Measurements from ENCODE around the gene ISG15. TPM values are rescaled to one million over a fixed set of nuclear protein-coding genes. Genes with fewer than 3 reads are reported as not detected.
"Not testable (repeated sequence)": the region's sequence is repeated elsewhere in the genome, so short reads cannot be mapped to it uniquely, and the experiment has no call there.

ISG15 gene
- total and polyA plus RNA-seq, 7 donors, result 2.9 to 22.1 (median 12.4) TPM

DNA sequence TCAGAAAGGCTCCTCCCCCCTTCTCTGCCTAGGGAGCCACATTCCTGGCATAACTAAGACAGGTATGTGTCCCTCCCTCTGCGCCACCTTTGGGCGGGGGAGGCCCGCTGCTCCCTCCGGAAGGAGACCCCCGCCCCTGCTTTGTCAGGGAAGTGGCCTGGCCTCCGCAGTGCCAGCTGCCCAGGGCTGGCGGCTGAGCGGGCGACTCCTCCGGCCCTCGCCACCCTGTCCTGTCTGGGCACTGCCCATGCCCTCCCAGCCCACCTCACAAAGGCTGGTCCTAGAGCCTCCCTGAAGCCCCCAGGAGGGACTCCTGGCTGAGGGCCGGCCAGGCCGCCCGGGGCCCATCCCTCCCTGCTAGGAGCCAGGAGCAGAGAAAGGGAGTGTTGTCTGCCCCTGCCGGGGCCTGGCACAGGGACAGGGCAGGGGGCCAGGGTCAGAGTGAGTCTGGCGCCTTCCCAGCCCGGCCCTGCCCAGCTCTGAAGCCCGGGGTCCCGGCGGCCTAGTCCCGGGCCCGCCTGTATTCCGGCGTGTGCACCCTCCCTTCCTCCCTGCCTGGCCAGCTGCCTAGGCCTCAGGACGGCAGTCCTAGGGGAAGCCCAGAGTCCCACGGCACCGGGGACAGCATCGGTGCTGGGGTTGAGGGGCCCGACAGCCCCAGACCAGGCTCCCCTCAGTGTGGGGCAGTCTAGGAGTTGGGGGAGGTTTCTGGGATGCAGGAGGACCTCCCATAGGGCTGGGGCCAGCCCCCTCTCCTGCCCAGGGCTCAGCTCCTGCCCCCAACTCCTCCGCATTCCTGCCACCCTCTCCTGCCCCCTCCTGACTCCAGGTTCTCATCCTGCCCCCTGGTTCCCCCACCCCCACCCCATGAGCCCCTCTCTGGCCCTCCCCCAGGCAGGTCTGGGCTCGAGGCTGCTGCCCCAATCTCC lies 11.7 kb downstream of the ISG15 start:
- ATAC-seq (no peak), DNase-seq (no peak)
- intact Hi-C loops (cut with DNase I), result no loop called here
- H3K36me3 ChIP-seq (ENCODE audit: insufficient read depth in 1 of 2, low read depth in 1 of 2), result no peaks in the 10 kb centered on the region
- no peak overlapping the region for H3K27ac ChIP-seq
- TF ChIP-seq, protein P1, sequence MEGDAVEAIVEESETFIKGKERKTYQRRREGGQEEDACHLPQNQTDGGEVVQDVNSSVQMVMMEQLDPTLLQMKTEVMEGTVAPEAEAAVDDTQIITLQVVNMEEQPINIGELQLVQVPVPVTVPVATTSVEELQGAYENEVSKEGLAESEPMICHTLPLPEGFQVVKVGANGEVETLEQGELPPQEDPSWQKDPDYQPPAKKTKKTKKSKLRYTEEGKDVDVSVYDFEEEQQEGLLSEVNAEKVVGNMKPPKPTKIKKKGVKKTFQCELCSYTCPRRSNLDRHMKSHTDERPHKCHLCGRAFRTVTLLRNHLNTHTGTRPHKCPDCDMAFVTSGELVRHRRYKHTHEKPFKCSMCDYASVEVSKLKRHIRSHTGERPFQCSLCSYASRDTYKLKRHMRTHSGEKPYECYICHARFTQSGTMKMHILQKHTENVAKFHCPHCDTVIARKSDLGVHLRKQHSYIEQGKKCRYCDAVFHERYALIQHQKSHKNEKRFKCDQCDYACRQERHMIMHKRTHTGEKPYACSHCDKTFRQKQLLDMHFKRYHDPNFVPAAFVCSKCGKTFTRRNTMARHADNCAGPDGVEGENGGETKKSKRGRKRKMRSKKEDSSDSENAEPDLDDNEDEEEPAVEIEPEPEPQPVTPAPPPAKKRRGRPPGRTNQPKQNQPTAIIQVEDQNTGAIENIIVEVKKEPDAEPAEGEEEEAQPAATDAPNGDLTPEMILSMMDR (IDR thresholded peaks at IDR 0.05), result no peak
- no peaks in the 10 kb centered on the region for H3K9me3 ChIP-seq
- H3K27me3 ChIP-seq (ENCODE audit: insufficient read depth in 3 of 3, low read length in 2 of 3), result peaks cover 0 to 38% (median 15%) of the 10 kb centered on the region in 3 donors
- H3K4me3 ChIP-seq, result no peak overlapping the region
- H3K4me1 ChIP-seq, result peaks cover 4% of the 10 kb centered on the region
- WGBS, 3 donors, result 36 to 46% (median 41%) methylated on average over 16 to 31 of the region's 31 CpGs

DNA sequence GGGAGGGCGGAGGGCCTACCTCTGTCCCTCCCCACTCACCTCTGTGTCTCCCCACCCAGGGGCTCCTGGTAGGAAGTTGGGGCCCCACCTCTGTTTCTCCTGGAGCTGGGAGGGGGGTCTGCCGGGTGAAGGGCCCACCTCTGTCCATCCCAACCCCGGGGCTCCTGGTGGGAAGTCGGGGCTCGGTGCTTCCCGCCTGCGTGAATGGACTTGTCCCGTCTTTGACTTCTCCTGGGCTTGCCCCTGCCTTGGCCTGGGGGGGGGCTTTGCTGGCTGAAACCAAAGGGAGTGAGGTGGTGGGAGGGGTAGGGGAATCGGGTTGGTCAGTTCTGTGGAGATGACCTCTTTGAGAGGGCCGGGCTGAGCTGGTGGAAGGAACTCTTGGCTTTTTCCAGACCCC lies 12.4 kb downstream of the ISG15 start:
- H3K36me3 ChIP-seq (ENCODE audit: insufficient read depth in 1 of 2, low read depth in 1 of 2), result no peaks in the 10 kb centered on the region
- no peak for DNase-seq
- H3K4me1 ChIP-seq, result peaks cover 4% of the 10 kb centered on the region
- peaks cover 0 to 31% (median 15%) of the 10 kb centered on the region in 3 donors for H3K27me3 ChIP-seq (ENCODE audit: insufficient read depth in 3 of 3, low read length in 2 of 3)
- H3K27ac ChIP-seq, result no peak overlapping the region
- TF ChIP-seq, protein P1 (IDR thresholded peaks at IDR 0.05), result no peak
- 79 to 84% (median 81%) methylated on average over 9 to 10 of the region's 10 CpGs for WGBS, 3 donors
- no peaks in the 10 kb centered on the region for H3K9me3 ChIP-seq
- ATAC-seq, result no peak
- intact Hi-C loops (cut with DNase I), result no loop called here
- H3K4me3 ChIP-seq, result no peak overlapping the region

DNA sequence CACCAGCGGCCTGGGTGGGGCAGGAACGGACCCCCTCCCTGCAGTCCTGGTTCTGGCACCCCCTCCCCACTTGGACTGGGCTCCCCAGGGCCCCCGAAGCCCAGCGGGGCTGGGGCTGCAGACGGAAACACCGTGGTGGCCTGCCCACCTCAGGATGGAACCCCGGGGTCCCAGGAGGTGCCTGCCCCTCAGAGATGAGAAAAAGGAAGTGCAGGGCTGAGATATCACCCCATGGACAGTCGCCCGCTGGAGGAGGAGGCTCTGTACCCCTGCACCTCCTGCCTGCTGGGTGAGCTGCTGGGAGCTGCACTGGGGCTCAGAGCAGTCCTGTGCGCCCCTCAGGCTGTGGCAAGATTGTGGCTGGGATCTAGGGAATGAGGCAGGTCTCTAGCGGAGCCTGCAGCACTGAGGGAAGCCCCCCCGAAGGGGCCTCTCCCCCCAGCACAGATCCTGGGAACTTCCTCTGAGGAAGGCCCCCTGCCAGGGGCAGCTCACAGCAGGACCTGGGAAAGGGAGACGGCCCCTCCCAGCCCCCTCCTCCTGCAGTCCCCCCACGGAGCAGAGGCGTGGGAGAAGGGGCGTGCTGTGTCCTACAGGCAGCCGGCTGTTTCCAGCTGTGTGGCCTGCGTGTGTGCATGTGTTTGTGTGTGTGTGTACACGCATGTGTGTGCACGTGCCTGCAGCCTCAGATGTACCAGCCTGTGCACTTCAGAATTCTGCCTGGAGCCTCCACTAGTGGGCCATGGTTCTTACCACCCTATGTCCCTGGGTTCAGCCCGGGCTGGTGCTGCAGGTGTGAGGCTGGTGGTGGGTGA lies 13.5 kb downstream of the ISG15 start:
- DNase-seq (no peak), ATAC-seq (no peak)
- no peaks in the 10 kb centered on the region for H3K4me1 ChIP-seq
- H3K9me3 ChIP-seq, result no peaks in the 10 kb centered on the region
- H3K27ac ChIP-seq, result no peak overlapping the region
- WGBS, 3 donors, result 64 to 70% (median 68%) methylated on average over 19 to 21 of the region's 21 CpGs
- H3K4me3 ChIP-seq, result no peak overlapping the region
- TF ChIP-seq, protein P1 (IDR thresholded peaks at IDR 0.05), result no peak
- peaks cover 0 to 26% (median 11%) of the 10 kb centered on the region in 3 donors for H3K27me3 ChIP-seq (ENCODE audit: insufficient read depth in 3 of 3, low read length in 2 of 3)
- no peaks in the 10 kb centered on the region for H3K36me3 ChIP-seq (ENCODE audit: insufficient read depth in 1 of 2, low read depth in 1 of 2)
- intact Hi-C loops (cut with DNase I), result no loop called here

DNA sequence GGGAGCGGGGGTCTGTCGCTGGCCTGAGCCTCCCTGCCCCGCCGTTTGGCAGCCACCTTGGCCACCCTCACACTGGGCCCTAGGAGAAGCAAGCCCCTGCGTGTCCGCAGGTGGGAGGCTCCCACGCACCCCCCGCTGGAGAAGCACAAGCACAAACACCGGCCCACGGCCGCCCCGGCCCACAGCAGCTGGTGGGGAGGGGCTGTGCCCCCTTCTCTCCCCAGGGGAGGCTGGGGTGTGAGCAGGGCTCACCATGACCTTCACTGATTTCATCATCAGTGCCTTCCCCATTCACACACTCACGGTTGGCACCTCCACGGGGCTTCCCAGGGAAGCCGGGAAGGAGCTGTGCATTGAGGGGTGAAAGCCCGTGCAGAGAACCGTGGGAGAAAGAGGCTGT lies 14.5 kb downstream of the ISG15 start:
- no peak overlapping the region for H3K27ac ChIP-seq
- TF ChIP-seq, protein P1 (IDR thresholded peaks at IDR 0.05), result no peak
- H3K27me3 ChIP-seq (ENCODE audit: insufficient read depth in 3 of 3, low read length in 2 of 3), result peaks cover 0 to 31% (median 11%) of the 10 kb centered on the region in 3 donors
- H3K4me3 ChIP-seq, result no peak overlapping the region
- WGBS, 3 donors, result 65 to 69% (median 68%) methylated on average over 16 to 17 of the region's 17 CpGs
- H3K9me3 ChIP-seq, result no peaks in the 10 kb centered on the region
- intact Hi-C loops (cut with DNase I), result no loop called here
- H3K36me3 ChIP-seq (ENCODE audit: insufficient read depth in 1 of 2, low read depth in 1 of 2), result no peaks in the 10 kb centered on the region
- no peak for ATAC-seq
- no peak for DNase-seq
- H3K4me1 ChIP-seq, result peaks cover 4% of the 10 kb centered on the region

DNA sequence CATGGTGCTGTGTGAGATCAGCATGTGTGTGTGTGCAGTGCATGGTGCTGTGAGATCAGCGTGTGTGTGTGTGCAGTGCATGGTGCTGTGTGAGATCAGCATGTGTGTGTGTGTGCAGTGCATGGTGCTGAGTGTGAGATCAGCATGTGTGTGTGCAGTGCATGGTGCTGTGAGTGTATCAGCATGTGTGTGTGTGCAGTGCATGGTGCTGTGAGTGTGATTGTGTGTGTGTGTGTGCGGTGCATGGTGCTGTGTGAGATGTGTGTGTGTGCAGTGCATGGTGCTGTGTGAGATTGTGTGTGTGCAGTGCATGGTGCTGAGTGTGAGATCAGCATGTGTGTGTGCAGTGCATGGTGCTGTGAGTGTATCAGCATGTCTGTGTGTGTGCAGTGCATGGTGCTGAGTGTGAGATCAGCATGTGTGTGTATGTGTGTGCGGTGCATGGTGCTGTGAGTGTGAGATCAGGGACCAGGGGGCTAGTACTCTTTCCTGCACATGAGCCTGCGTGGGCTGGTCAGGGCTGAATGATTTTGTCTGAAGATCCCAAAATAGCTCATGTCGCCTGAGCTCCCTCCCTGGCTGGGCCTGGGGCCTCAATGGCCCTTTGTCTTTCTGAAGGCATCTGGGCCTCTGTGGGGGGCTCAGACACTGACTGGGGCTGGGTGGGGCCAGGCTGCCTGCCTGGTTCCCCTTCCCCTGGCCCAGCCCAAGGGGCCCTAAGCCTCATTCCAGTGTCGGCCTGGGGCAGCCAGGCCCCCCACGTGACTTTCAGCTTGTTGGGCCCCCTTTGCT lies 17.8 kb downstream of the ISG15 start:
- peaks cover 0 to 47% (median 12%) of the 10 kb centered on the region in 3 donors for H3K27me3 ChIP-seq (ENCODE audit: insufficient read depth in 3 of 3, low read length in 2 of 3)
- WGBS, 3 donors, result 64 to 79% (median 65%) methylated on average over 6 to 7 of the region's 7 CpGs
- not testable (repeated sequence) for H3K36me3 ChIP-seq (ENCODE audit: insufficient read depth in 1 of 2, low read depth in 1 of 2); ATAC-seq; H3K27ac ChIP-seq; H3K4me3 ChIP-seq; H3K9me3 ChIP-seq; DNase-seq
- intact Hi-C loops (cut with DNase I), result loop anchor here (5.0 to 10.0 kb wide), 3 partner anchors 224 to 261 kb away; partner anchors contain the start of gene UBE2J2 (in 1 of the 2)
- peaks cover 11% of the 10 kb centered on the region for H3K4me1 ChIP-seq
